ENCODE data around the gene CRACR2B. TPM values are rescaled to one million over a fixed set of nuclear protein-coding genes. Genes with fewer than 3 reads are reported as not detected.
A peak's percentile ranks its signal among the peaks of the same experiment; 100 is the strongest.

Gene CRACR2B
- total RNA-seq, 4 donors from 2014 or later = 82.7 to 373 (median 210) TPM

DNA sequence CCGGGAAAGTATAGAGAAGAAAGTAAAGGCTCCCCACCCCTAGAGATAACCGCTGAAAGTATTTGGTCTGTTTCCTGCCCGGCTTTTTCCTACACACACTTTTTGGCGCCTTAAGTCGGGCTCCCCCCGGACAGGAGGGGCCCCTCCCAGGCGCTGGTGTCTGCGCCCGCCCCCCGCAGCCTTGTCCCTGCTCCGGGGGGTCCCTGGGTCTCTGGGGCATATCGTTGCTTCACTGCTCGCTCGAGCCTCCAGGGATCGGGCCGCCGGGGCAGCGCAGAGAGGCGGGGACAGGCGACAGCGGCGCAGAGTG is 928 bp upstream of the CRACR2B start:
- TF ChIP-seq, protein P1, sequence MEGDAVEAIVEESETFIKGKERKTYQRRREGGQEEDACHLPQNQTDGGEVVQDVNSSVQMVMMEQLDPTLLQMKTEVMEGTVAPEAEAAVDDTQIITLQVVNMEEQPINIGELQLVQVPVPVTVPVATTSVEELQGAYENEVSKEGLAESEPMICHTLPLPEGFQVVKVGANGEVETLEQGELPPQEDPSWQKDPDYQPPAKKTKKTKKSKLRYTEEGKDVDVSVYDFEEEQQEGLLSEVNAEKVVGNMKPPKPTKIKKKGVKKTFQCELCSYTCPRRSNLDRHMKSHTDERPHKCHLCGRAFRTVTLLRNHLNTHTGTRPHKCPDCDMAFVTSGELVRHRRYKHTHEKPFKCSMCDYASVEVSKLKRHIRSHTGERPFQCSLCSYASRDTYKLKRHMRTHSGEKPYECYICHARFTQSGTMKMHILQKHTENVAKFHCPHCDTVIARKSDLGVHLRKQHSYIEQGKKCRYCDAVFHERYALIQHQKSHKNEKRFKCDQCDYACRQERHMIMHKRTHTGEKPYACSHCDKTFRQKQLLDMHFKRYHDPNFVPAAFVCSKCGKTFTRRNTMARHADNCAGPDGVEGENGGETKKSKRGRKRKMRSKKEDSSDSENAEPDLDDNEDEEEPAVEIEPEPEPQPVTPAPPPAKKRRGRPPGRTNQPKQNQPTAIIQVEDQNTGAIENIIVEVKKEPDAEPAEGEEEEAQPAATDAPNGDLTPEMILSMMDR (IDR thresholded peaks at IDR 0.05) = no peak
- TF ChIP-seq POLR2A (IDR thresholded peaks at IDR 0.05) (no peak), EP300 (IDR thresholded peaks at IDR 0.05; ENCODE audit: low read depth) (no peak), POLR2AphosphoS5 (IDR thresholded peaks at IDR 0.05) (no peak)

DNA sequence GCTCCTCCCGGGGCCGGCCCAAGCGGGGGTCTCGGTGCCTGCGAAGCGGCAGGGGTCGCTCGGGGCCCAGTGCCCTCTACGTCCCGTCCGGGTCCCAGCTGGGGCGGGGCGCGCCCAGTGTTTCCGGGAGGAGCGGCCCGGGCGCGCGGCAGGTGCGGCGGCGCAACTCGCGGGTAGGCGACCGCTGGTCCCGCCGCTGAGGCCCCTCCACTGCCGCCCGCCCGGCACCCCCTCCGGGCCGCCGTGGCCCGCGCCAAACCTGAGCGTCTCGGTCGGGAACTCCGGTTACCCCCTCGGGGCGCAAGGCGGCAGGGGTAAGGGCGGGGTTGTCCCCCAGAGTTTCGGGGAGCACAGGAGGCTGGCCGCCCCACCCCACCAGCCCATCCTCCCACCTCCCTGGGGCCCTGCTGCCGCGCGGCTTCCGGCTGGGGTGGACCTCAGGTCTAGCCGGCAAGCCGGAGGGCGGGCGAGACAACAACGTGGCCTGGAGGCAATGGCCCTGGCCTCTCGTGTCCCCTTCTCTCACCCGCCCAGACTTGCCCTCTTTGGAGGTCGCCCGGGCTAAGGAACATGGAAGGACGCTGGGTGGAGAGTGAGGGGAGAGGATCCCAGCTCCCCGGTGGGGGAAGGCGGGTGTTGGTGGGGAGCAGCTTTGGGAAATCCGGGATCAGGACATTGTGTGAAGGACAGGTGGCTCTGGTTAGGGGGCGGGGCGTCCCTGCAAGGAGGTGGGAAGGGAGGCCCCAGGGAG is 398 bp upstream of the CRACR2B start:
- peaks cover 31 to 89% (median 79%) of the 10 kb centered on the region in 4 donors for H3K4me1 ChIP-seq
- intact Hi-C loops (cut with DNase I; ENCODE audit: low total_unique reads) = no loop called here
- TF ChIP-seq EP300 (IDR thresholded peaks at IDR 0.05; ENCODE audit: low read depth) (no peak), POLR2A (IDR thresholded peaks at IDR 0.05) (peak; percentile 72), POLR2AphosphoS5 (IDR thresholded peaks at IDR 0.05) (peak in 2 of 3 donors; percentile 4 to 41)
- TF ChIP-seq, protein P1 (IDR thresholded peaks at IDR 0.05) = peak in 1 of 5 experiments; percentile 8
- peak overlapping the region; percentile 91 to 95 (median 94) for H3K27ac ChIP-seq
- peak; percentile 74 for DNase-seq
- peak overlapping the region; percentile 29 to 64 (median 46) for H3K4me3 ChIP-seq
- peaks cover 0 to 14% (median 0%) of the 10 kb centered on the region in 4 donors for H3K36me3 ChIP-seq
- in situ Hi-C loops (cut with MboI; ENCODE audit: low pct_ligation_motif_present in 1 of 4, low pct_unique_long_range_greater_than_20kb in 1 of 4, low sequenced_read_pairs in 3 of 4) = no loop called here
- H3K9me3 ChIP-seq = no peaks in the 10 kb centered on the region
- WGBS, 2 donors (ENCODE audit: low coverage in 1 of 2) = 12% methylated on average over 19 of the region's 66 CpGs; no CpG with 5 or more reads in 1 of the 2 donors
- H3K27me3 ChIP-seq = peaks cover 70% of the 10 kb centered on the region

More for the DNA sequence above, 928 bp upstream of the CRACR2B start:
- Histone ChIP-seq H3K27ac (peak overlapping the region; percentile 91 to 95 (median 94)), H3K36me3 (peaks cover 0 to 14% (median 0%) of the 10 kb centered on the region in 4 donors), H3K9me3 (no peaks in the 10 kb centered on the region), H3K4me1 (peaks cover 28 to 87% (median 78%) of the 10 kb centered on the region in 4 donors), H3K4me3 (peak overlapping the region; percentile 25 to 64 (median 46)), H3K27me3 (peaks cover 66% of the 10 kb centered on the region)
- 3% methylated on average over 16 of the region's 22 CpGs; no CpG with 5 or more reads in 1 of the 2 donors for WGBS, 2 donors (ENCODE audit: low coverage in 1 of 2)
- no peak for DNase-seq
- intact Hi-C loops (cut with DNase I; ENCODE audit: low total_unique reads) (no loop called here), in situ Hi-C loops (cut with MboI; ENCODE audit: low pct_ligation_motif_present in 1 of 4, low pct_unique_long_range_greater_than_20kb in 1 of 4, low sequenced_read_pairs in 3 of 4) (no loop called here)

DNA sequence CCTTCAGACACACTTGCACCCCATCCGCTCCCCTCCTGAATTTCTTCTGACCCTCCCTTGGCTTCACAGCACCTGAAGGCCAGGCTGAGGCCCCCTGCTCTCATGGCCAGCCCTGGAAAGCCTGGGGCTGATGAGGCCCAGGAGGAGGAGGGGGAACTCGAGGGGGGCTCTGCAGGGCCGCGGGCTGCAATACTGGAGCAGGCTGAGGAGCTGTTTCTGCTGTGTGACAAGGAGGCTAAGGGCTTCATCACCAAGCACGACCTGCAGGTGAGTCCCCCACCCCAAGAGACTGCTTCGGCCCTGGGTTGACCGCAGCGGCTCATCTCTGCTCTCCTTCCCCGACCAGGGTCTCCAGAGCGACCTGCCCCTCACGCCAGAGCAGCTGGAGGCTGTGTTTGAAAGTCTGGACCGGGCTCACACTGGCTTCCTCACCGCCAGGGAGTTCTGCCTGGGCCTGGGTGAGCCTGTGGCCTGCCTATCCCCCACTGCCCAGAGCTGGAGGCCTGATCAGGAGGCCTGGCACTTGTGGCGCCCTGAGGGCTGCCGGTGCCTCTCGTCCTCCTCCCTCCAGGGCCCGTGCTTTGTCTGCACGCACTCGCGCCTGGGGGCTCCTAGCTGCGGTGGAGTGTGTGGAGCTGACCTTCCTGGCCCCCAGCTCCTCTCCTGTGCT is 922 bp downstream of the CRACR2B start:
- 82% methylated on average over 21 of the region's 21 CpGs; no CpG with 5 or more reads in 1 of the 2 donors for WGBS, 2 donors (ENCODE audit: low coverage in 1 of 2)
- in situ Hi-C loops (cut with MboI; ENCODE audit: low pct_ligation_motif_present in 1 of 4, low pct_unique_long_range_greater_than_20kb in 1 of 4, low sequenced_read_pairs in 3 of 4) = no loop called here
- TF ChIP-seq POLR2AphosphoS5 (IDR thresholded peaks at IDR 0.05) (no peak), EP300 (IDR thresholded peaks at IDR 0.05; ENCODE audit: low read depth) (no peak), POLR2A (IDR thresholded peaks at IDR 0.05) (no peak)
- TF ChIP-seq, protein P1 (IDR thresholded peaks at IDR 0.05) = no peak

More for the DNA sequence above, 922 bp downstream of the CRACR2B start:
- peak overlapping the region; percentile 91 to 95 (median 94) for H3K27ac ChIP-seq
- peak overlapping the region in 1 of 4 donors; percentile 33 for H3K4me3 ChIP-seq
- peaks cover 36 to 89% (median 80%) of the 10 kb centered on the region in 4 donors for H3K4me1 ChIP-seq
- intact Hi-C loops (cut with DNase I; ENCODE audit: low total_unique reads) = no loop called here
- no peaks in the 10 kb centered on the region for H3K9me3 ChIP-seq
- peaks cover 0 to 14% (median 0%) of the 10 kb centered on the region in 4 donors for H3K36me3 ChIP-seq
- DNase-seq = no peak
- peaks cover 70% of the 10 kb centered on the region for H3K27me3 ChIP-seq

All from transverse colon (tissue), 4 donors.